HCT116 (cell line): ENCODE measurements around the gene GDPD2. TPM values are rescaled to one million over a fixed set of nuclear protein-coding genes. Genes with fewer than 3 reads are reported as not detected.

ENCODE experiments used
- ATAC-seq: fragments of 200-7000 bp; cut with Tn5 transposase; 2 replicates; pipeline ENCODE4 v1.9.1; 2020; ENCODE audit warnings: mild to moderate bottlenecking, moderate library complexity
- BruUV-seq: library from RNA; stranded (reverse); fragments of 400-500 nt; replicated peaks from 2 replicates; lab custom pipeline; 2021; lab: Mats Ljungman, UMichigan
- CTCF ChIA-PET: fragments of 300-600 bp; sonication (Branson Sonifier 250); formaldehyde crosslinking; loops from one replicate; lab custom pipeline; 2021; ENCODE audit warnings: antibody characterized with exemption; lab: Charles Lee
- POLR2A ChIA-PET: fragments of 300-600, 350-600 bp; sonication (Branson Sonifier 250); formaldehyde crosslinking; loops from one replicate; lab custom pipeline; 2021; ENCODE audit warnings: antibody characterized with exemption; lab: Charles Lee
- RAD21 ChIA-PET, 2 experiments: fragments of 300-600 bp; sonication (Branson Sonifier 250); formaldehyde crosslinking; loops; one replicate each; lab custom pipeline; 2023; ENCODE audit warnings: low total read pairs in 2 of 2; ENCODE audit not compliant: uncharacterized antibody in 2 of 2, unreplicated experiment in 2 of 2, low non-redundant PET in 1 of 2; lab: Charles Lee
- DNase-seq: peaks from one replicate; pipeline ENCODE4 v3.0.0-alpha.2; 2010; ENCODE audit warnings: low read depth, low spot score
- H2AFZ ChIP-seq: fragments of 200-600 bp; shearing (Covaris generic), sonication (generic); 2 replicates; pipeline ENCODE4 v1.6.1; 2017; ENCODE audit warnings: low read depth, mixed run types, mixed read lengths, antibody characterized with exemption, low read length; ENCODE audit not compliant: poor library complexity, severe bottlenecking
- H3K27ac ChIP-seq: 2 replicates; pipeline ENCODE4 v1.5.1; 2012; ENCODE audit warnings: low read depth, low read length
- H3K27me3 ChIP-seq: fragments of 200-600 bp; sonication (generic); 2 replicates; pipeline ENCODE4 v1.6.1; 2016; ENCODE audit warnings: mixed run types, low read length, mixed read lengths; ENCODE audit not compliant: insufficient read depth
- H3K36me3 ChIP-seq, 2 experiments: fragments of 200-500 bp in 1 of 2; fragments of 200-600 bp in 1 of 2; sonication (Bioruptor generic) in 1 of 2; sonication (generic) in 1 of 2; 2 replicates each; pipeline versions ENCODE4 v1.5.1 to v1.6.1; 2014 to 2016; ENCODE audit warnings: low read length in 2 of 2, inconsistent platforms in 1 of 2, mixed read lengths in 1 of 2, mixed run types in 1 of 2; ENCODE audit not compliant: insufficient read depth in 2 of 2, control insufficient read depth in 1 of 2
- H3K4me1 ChIP-seq, 2 experiments: fragments of 200-600 bp in 1 of 2; sonication (generic) in 1 of 2; 2 replicates each; pipeline versions ENCODE4 v1.5.1 to v1.6.1; 2012 to 2017; ENCODE audit warnings: low read length in 2 of 2, inconsistent platforms in 1 of 2, mild to moderate bottlenecking in 1 of 2, mixed read lengths in 1 of 2, mixed run types in 1 of 2, moderate library complexity in 1 of 2; ENCODE audit not compliant: insufficient read depth in 2 of 2, control insufficient read depth in 1 of 2
- H3K4me2 ChIP-seq: fragments of 200-600 bp; sonication (generic); 2 replicates; pipeline ENCODE4 v1.6.1; 2017; ENCODE audit warnings: mixed run types, low read length, mixed read lengths
- H3K4me3 ChIP-seq, 2 experiments: fragments of 200-600 bp in 1 of 2; sonication (generic) in 1 of 2; replicated peaks in 1 of 2; 2 replicates each; pipeline ENCODE4 v1.5.1; 2011 to 2016; ENCODE audit warnings: low read length in 2 of 2, control low read depth in 1 of 2, low read depth in 1 of 2, mild to moderate bottlenecking in 1 of 2, mixed read lengths in 1 of 2, mixed run types in 1 of 2
- H3K79me2 ChIP-seq: fragments of 200-600 bp; sonication (generic); 2 replicates; pipeline ENCODE4 v1.6.1; 2017; ENCODE audit warnings: mild to moderate bottlenecking, mixed run types, low read length, moderate library complexity, mixed read lengths; ENCODE audit not compliant: insufficient read depth
- H3K9ac ChIP-seq: fragments of 200-600 bp; sonication (generic); 2 replicates; pipeline ENCODE4 v1.6.1; 2016; ENCODE audit warnings: low read length, mixed read lengths
- H3K9me2 ChIP-seq: fragments of 200-600 bp; sonication (generic), shearing (Covaris generic); 2 replicates; pipeline ENCODE4 v1.6.1; 2017; ENCODE audit warnings: mixed run types, mild to moderate bottlenecking, moderate library complexity; ENCODE audit not compliant: insufficient read depth
- H3K9me3 ChIP-seq, 2 experiments: fragments of 200-500 bp in 1 of 2; fragments of 200-600 bp in 1 of 2; sonication (Bioruptor generic) in 1 of 2; sonication (generic) in 1 of 2; 2 replicates each; pipeline ENCODE4 v1.6.1; 2014 to 2017; ENCODE audit warnings: low read length in 2 of 2, mixed read lengths in 2 of 2, inconsistent platforms in 1 of 2, low read depth in 1 of 2, mild to moderate bottlenecking in 1 of 2, mixed run types in 1 of 2, moderate library complexity in 1 of 2; ENCODE audit not compliant: control insufficient read depth in 1 of 2, insufficient read depth in 1 of 2
- H4K20me1 ChIP-seq: fragments of 200-600 bp; sonication (generic), shearing (Covaris generic); 2 replicates; pipeline ENCODE4 v1.6.1; 2017; ENCODE audit warnings: mixed run types, mild to moderate bottlenecking, moderate library complexity; ENCODE audit not compliant: insufficient read depth
- ATF3 ChIP-seq: IDR thresholded peaks from 2 replicates; pipeline ENCODE4 v1.6.1; 2012
- CBX3 ChIP-seq: IDR thresholded peaks from 2 replicates; pipeline ENCODE4 v1.6.1; 2012; ENCODE audit warnings: low read depth
- EGR1 ChIP-seq: IDR thresholded peaks from 2 replicates; pipeline ENCODE4 v1.6.1; 2012; ENCODE audit warnings: low read depth
- ELF1 ChIP-seq: IDR thresholded peaks from 2 replicates; pipeline ENCODE4 v1.6.1; 2012; ENCODE audit warnings: low read depth, borderline replicate concordance
- EZH2 ChIP-seq: fragments of 200-600 bp; sonication (generic); IDR thresholded peaks from 2 replicates; pipeline ENCODE4 v1.6.1; 2017; ENCODE audit warnings: antibody characterized with exemption, mixed run types
- EZH2phosphoT487 ChIP-seq: fragments of 200-600 bp; IDR thresholded peaks from 2 replicates; pipeline ENCODE4 v1.6.1; 2018; ENCODE audit warnings: antibody characterized with exemption, borderline replicate concordance
- FOSL1 ChIP-seq: IDR thresholded peaks from 2 replicates; pipeline ENCODE4 v1.6.1; 2012; ENCODE audit warnings: low read depth
- POLR2A ChIP-seq: IDR thresholded peaks from 2 replicates; pipeline ENCODE4 v1.7.0; 2011; ENCODE audit warnings: borderline replicate concordance; ENCODE audit not compliant: insufficient read depth, insufficient read length; ENCODE audit errors: extremely low read depth
- POLR2AphosphoS5 ChIP-seq: IDR thresholded peaks from 2 replicates; pipeline ENCODE4 v1.6.1; 2011; ENCODE audit warnings: mild to moderate bottlenecking, low read depth, low read length, moderate library complexity
- RAD21 ChIP-seq: IDR thresholded peaks from 2 replicates; pipeline ENCODE4 v1.6.1; 2012; ENCODE audit warnings: low read depth, mild to moderate bottlenecking
- REST ChIP-seq: IDR thresholded peaks from 2 replicates; pipeline ENCODE4 v1.6.1; 2012; ENCODE audit warnings: low read depth
- SIN3A ChIP-seq: IDR thresholded peaks from 2 replicates; pipeline ENCODE4 v1.6.1; 2012; ENCODE audit warnings: low read depth
- SRF ChIP-seq: IDR thresholded peaks from 2 replicates; pipeline ENCODE4 v1.6.1; 2012; ENCODE audit warnings: low read depth
- TCF7L2 ChIP-seq: IDR thresholded peaks from 2 replicates; pipeline ENCODE4 v1.7.0; 2011; ENCODE audit warnings: borderline replicate concordance, inconsistent platforms; ENCODE audit not compliant: insufficient read depth, insufficient read length; ENCODE audit errors: extremely low read depth
- ZBTB33 ChIP-seq: IDR thresholded peaks from 2 replicates; pipeline ENCODE4 v1.6.1; 2011; ENCODE audit warnings: mild to moderate bottlenecking, low read length, moderate library complexity; ENCODE audit not compliant: insufficient replicate concordance; ENCODE audit errors: extremely low read depth
- intact Hi-C: fragments of 100-400 bp; cut with micrococcal nuclease; formaldehyde crosslinking; loops from 2 replicates; pipeline ENCODE4 v1.10.0; 2022
- total RNA-seq: library from RNA; stranded (reverse); gene quantifications from one replicate; pipeline ENCODE4 v1.2.1, GENCODE V29; 2021; ENCODE audit not compliant: unreplicated experiment

GDPD2 gene
- total RNA-seq, 1 experiment from 2014 or later, result not detected

GRCh38 chrX:70427365-70427764 lies 4.3 kb downstream of the GDPD2 start:
- Histone ChIP-seq H3K36me3 (no peaks in the 10 kb centered on the region), H3K27me3 (no peaks in the 10 kb centered on the region), H3K27ac (no peak overlapping the region), H3K4me1 (no peaks in the 10 kb centered on the region), H3K9me3 (no peaks in the 10 kb centered on the region), H3K79me2 (no peaks in the 10 kb centered on the region), H4K20me1 (no peaks in the 10 kb centered on the region), H2AFZ (no peak overlapping the region), H3K9ac (no peak overlapping the region), H3K9me2 (no peaks in the 10 kb centered on the region), H3K4me2 (no peak overlapping the region), H3K4me3 (no peak overlapping the region)
- DNase-seq, result no peak
- POLR2A ChIA-PET, result no interaction called here
- CTCF ChIA-PET, result no interaction called here
- intact Hi-C loops, result loop anchor here (10.0 kb wide), 1 partner anchor 237 kb away; no protein-coding TSS in a partner anchor
- no peak for ATAC-seq
- TF ChIP-seq ZBTB33 (no peak), ATF3 (no peak), EZH2 (no peak), EZH2phosphoT487 (no peak), POLR2A (no peak)
- RAD21 ChIA-PET, result no interaction called here
- BruUV-seq, result no TSS peak

GRCh38 chrX:70429759-70430158 lies 6.6 kb downstream of the GDPD2 start:
- ChIA-PET RAD21 (no interaction called here), POLR2A (no interaction called here), CTCF (no interaction called here)
- Histone ChIP-seq H3K9ac (no peak overlapping the region), H4K20me1 (no peaks in the 10 kb centered on the region), H3K9me2 (no peaks in the 10 kb centered on the region), H3K4me3 (no peak overlapping the region), H3K36me3 (no peaks in the 10 kb centered on the region), H3K79me2 (no peaks in the 10 kb centered on the region), H3K4me1 (peaks cover 2 to 12% of the 10 kb centered on the region in 2 experiments; a peak in 2 of 4 replicates), H3K27ac (no peak overlapping the region), H3K27me3 (no peaks in the 10 kb centered on the region), H3K9me3 (no peaks in the 10 kb centered on the region), H2AFZ (no peak overlapping the region), H3K4me2 (no peak overlapping the region)
- DNase-seq, result no peak
- no TSS peak for BruUV-seq
- intact Hi-C loops, result loop anchor here (10.0 kb wide), 1 partner anchor 235 kb away; no protein-coding TSS in a partner anchor
- ATAC-seq, result no peak
- TF ChIP-seq EZH2 (no peak), TCF7L2 (no peak), SRF (no peak), CBX3 (no peak), ATF3 (no peak), POLR2A (no peak), RAD21 (no peak), REST (no peak), EGR1 (no peak), POLR2AphosphoS5 (no peak), FOSL1 (no peak), ELF1 (no peak), SIN3A (no peak)
